Astrocyte (in vitro differentiated cells and primary cell): ENCODE measurements around the gene TM9SF1. TPM values are rescaled to one million over a fixed set of nuclear protein-coding genes. Genes with fewer than 3 reads are reported as not detected.
A peak's percentile ranks its signal among the peaks of the same experiment; 100 is the strongest.

ENCODE experiments used
- DNase-seq: peaks from one replicate; pipeline ENCODE4 v3.0.0-alpha.2; 2010; ENCODE audit warnings: low read depth
- FAIRE-seq: peaks from 2 replicates; lab custom pipeline; 2011; peaks lifted over from hg19 to GRCh38; lab: Jason Lieb, UNC
- H2AFZ ChIP-seq: 2 replicates; pipeline ENCODE4 v1.6.0; 2012; ENCODE audit warnings: low read depth, low read length, inconsistent platforms
- H3K27ac ChIP-seq: 2 replicates; pipeline ENCODE4 v1.5.1; 2011; ENCODE audit warnings: low read depth, low read length, inconsistent platforms
- H3K27me3 ChIP-seq: 2 replicates; pipeline ENCODE4 v1.6.0; 2011; ENCODE audit warnings: low read length, inconsistent platforms; ENCODE audit not compliant: insufficient read depth
- H3K36me3 ChIP-seq: 2 replicates; pipeline ENCODE4 v1.5.1; 2011; ENCODE audit warnings: low read length, inconsistent platforms; ENCODE audit not compliant: insufficient read depth
- H3K4me1 ChIP-seq: 2 replicates; pipeline ENCODE4 v1.5.1; 2011; ENCODE audit warnings: low read length, inconsistent platforms; ENCODE audit not compliant: insufficient read depth
- H3K4me2 ChIP-seq: 2 replicates; pipeline ENCODE4 v1.6.0; 2012; ENCODE audit warnings: low read length, inconsistent platforms
- H3K4me3 ChIP-seq: 2 replicates; pipeline ENCODE4 v1.5.1; 2011; ENCODE audit warnings: low read depth, mild to moderate bottlenecking, low read length, inconsistent platforms; ENCODE audit not compliant: insufficient read depth
- H3K79me2 ChIP-seq: 2 replicates; pipeline ENCODE4 v1.6.0; 2012; ENCODE audit warnings: mild to moderate bottlenecking, low read length, inconsistent platforms; ENCODE audit not compliant: insufficient read depth
- H3K9ac ChIP-seq: 2 replicates; pipeline ENCODE4 v1.6.0; 2012; ENCODE audit warnings: mild to moderate bottlenecking, low read length, inconsistent platforms
- H3K9me3 ChIP-seq: 2 replicates; pipeline ENCODE4 v1.5.1; 2012; ENCODE audit warnings: low read depth, mild to moderate bottlenecking, low read length, inconsistent platforms; ENCODE audit not compliant: insufficient read depth
- H4K20me1 ChIP-seq: 2 replicates; pipeline ENCODE4 v1.6.0; 2012; ENCODE audit warnings: low read length, inconsistent platforms; ENCODE audit not compliant: insufficient read depth
- H3K27ac Mint-ChIP-seq: one replicate; pipeline ENCODE4 v1.8.0; 2021; ENCODE audit warnings: mild to moderate bottlenecking, mixed read lengths; ENCODE audit not compliant: unreplicated experiment
- H3K27me3 Mint-ChIP-seq: one replicate; pipeline ENCODE4 v1.8.0; 2021; ENCODE audit warnings: low read depth, mixed read lengths; ENCODE audit not compliant: unreplicated experiment
- H3K36me3 Mint-ChIP-seq: one replicate; pipeline ENCODE4 v1.8.0; 2021; ENCODE audit warnings: low read depth, mixed read lengths; ENCODE audit not compliant: unreplicated experiment
- H3K4me1 Mint-ChIP-seq: one replicate; pipeline ENCODE4 v1.8.0; 2021; ENCODE audit warnings: low read depth, mixed read lengths; ENCODE audit not compliant: unreplicated experiment
- H3K4me3 Mint-ChIP-seq: one replicate; pipeline ENCODE4 v1.8.0; 2021; ENCODE audit warnings: mild to moderate bottlenecking, moderate library complexity, mixed read lengths; ENCODE audit not compliant: unreplicated experiment
- H3K9me3 Mint-ChIP-seq: one replicate; pipeline ENCODE4 v1.8.0; 2021; ENCODE audit warnings: mild to moderate bottlenecking, mixed read lengths; ENCODE audit not compliant: unreplicated experiment
- EZH2 ChIP-seq: IDR thresholded peaks from 2 replicates; pipeline ENCODE4 v1.6.1; 2012; ENCODE audit warnings: mild to moderate bottlenecking, low read length, inconsistent platforms; ENCODE audit not compliant: insufficient read depth
- total RNA-seq: library from RNA; stranded (reverse); gene quantifications from 2 replicates; pipeline ENCODE4 v1.2.1, GENCODE V29; 2021
- TF ChIP-seq, protein P1 (sequence below): IDR thresholded peaks from 2 replicates; pipeline ENCODE4 v1.5.1; 2011; ENCODE audit warnings: low read depth, mild to moderate bottlenecking, inconsistent platforms, low read length, moderate library complexity; ENCODE audit not compliant: insufficient read depth

The TM9SF1 gene
- total RNA-seq, 1 donor from 2014 or later: 59.3 TPM

DNA sequence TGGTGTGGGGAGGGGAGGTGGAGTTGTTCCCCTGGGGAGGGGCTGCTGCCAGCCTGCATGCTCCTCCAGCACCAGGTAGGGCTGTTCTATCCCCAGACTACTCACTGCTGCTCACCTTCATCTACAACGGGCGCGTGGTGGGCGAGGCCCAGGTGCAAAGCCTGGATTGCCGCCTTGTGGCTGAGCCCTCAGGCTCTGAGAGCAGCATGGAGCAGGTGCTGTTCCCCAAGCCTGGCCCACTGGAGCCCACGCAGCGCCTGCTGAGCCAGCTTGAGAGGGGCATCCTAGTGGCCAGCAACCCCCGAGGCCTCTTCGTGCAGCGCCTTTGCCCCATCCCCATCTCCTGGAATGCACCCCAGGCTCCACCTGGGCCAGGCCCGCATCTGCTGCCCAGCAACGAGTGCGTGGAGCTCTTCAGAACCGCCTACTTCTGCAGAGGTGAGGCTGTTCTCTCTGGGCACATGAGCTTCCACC is 30.7 kb downstream of the TM9SF1 start:
- peaks cover 23% of the 10 kb centered on the region for H3K36me3 ChIP-seq
- Mint-ChIP-seq H3K4me3 (no peak overlapping the region), H3K4me1 (peaks cover 20% of the 10 kb centered on the region)

DNA sequence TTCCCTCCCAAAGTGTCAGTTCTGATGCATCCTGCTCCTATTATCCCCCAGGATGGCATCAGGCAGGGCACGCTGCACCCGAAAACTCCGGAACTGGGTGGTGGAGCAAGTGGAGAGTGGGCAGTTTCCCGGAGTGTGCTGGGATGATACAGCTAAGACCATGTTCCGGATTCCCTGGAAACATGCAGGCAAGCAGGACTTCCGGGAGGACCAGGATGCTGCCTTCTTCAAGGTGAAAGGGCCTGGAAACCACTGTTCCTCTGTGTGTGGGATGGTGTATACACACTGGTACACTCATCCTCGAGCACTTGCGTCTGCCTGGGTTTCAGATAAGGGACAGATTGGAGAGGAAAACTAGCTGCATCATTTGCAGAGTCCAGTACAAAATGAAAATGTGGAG is 33.1 kb downstream of the TM9SF1 start:
- no peaks in the 10 kb centered on the region for H3K9me3 Mint-ChIP-seq
- DNase-seq: peak; percentile 26
- H3K4me1 Mint-ChIP-seq: peaks cover 20% of the 10 kb centered on the region
- Histone ChIP-seq H3K79me2 (peaks cover 12% of the 10 kb centered on the region), H3K4me2 (peak overlapping the region; percentile 94), H3K4me1 (peaks cover 12% of the 10 kb centered on the region), H3K36me3 (peaks cover 30% of the 10 kb centered on the region), H3K4me3 (peak overlapping the region; percentile 74), H3K9ac (peak overlapping the region; percentile 90), H4K20me1 (peaks cover 30% of the 10 kb centered on the region), H3K27me3 (no peaks in the 10 kb centered on the region), H3K27ac (peak overlapping the region; percentile 86), H2AFZ (no peak overlapping the region), H3K9me3 (no peaks in the 10 kb centered on the region)
- no peaks in the 10 kb centered on the region for H3K27me3 Mint-ChIP-seq
- FAIRE-seq: no peak
- peak overlapping the region; percentile 93 for H3K4me3 Mint-ChIP-seq
- H3K27ac Mint-ChIP-seq: peak overlapping the region; percentile 99
- H3K36me3 Mint-ChIP-seq: peaks cover 41% of the 10 kb centered on the region
- no peak for TF ChIP-seq EZH2
- TF ChIP-seq, protein P1, sequence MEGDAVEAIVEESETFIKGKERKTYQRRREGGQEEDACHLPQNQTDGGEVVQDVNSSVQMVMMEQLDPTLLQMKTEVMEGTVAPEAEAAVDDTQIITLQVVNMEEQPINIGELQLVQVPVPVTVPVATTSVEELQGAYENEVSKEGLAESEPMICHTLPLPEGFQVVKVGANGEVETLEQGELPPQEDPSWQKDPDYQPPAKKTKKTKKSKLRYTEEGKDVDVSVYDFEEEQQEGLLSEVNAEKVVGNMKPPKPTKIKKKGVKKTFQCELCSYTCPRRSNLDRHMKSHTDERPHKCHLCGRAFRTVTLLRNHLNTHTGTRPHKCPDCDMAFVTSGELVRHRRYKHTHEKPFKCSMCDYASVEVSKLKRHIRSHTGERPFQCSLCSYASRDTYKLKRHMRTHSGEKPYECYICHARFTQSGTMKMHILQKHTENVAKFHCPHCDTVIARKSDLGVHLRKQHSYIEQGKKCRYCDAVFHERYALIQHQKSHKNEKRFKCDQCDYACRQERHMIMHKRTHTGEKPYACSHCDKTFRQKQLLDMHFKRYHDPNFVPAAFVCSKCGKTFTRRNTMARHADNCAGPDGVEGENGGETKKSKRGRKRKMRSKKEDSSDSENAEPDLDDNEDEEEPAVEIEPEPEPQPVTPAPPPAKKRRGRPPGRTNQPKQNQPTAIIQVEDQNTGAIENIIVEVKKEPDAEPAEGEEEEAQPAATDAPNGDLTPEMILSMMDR: no peak

More for the DNA sequence above, 30.7 kb downstream of the TM9SF1 start:
- Histone ChIP-seq H3K79me2 (peaks cover 12% of the 10 kb centered on the region), H3K27ac (no peak overlapping the region), H3K27me3 (no peaks in the 10 kb centered on the region), H3K4me2 (no peak overlapping the region), H4K20me1 (peaks cover 29% of the 10 kb centered on the region), H3K4me3 (no peak overlapping the region), H3K4me1 (peaks cover 12% of the 10 kb centered on the region), H2AFZ (no peak overlapping the region), H3K9ac (no peak overlapping the region), H3K9me3 (no peaks in the 10 kb centered on the region)
- H3K36me3 Mint-ChIP-seq: peaks cover 41% of the 10 kb centered on the region
- no peak overlapping the region for H3K27ac Mint-ChIP-seq
- H3K27me3 Mint-ChIP-seq: no peaks in the 10 kb centered on the region
- H3K9me3 Mint-ChIP-seq: no peaks in the 10 kb centered on the region
- DNase-seq (no peak), FAIRE-seq (no peak)
- TF ChIP-seq, protein P1: no peak
- no peak for TF ChIP-seq EZH2
